Gastrocnemius medialis (tissue), 4 donors: ENCODE results near the gene TMEM240. TPM values are rescaled to one million over a fixed set of nuclear protein-coding genes. Genes with fewer than 3 reads are reported as not detected.
"Not testable (repeated sequence)": the region's sequence is repeated elsewhere in the genome, so short reads cannot be mapped to it uniquely, and the experiment has no call there.

Experiments
- ATAC-seq, 2 donors: fragments of 150-250 bp; one replicate each; pipeline ENCODE4 v1.9.1; 2016
- DNase-seq, 2 donors: peaks; one replicate each; pipeline ENCODE4 v3.0.0-alpha.2; 2019
- H3K27ac ChIP-seq, 4 donors: fragments of 200-600 bp; sonication (generic); 1 replicate in 1 of 4; 2 replicates in 3 of 4; pipeline ENCODE4 v1.5.1; 2016 to 2018; ENCODE audit warnings: mild to moderate bottlenecking in 2 of 4, moderate library complexity in 1 of 4
- H3K27me3 ChIP-seq, 3 donors: fragments of 200-600 bp; sonication (generic) in 2 of 3; 1 replicate in 1 of 3; 2 replicates in 2 of 3; pipeline versions ENCODE4 v1.5.1 to v1.6.0; 2016 to 2019; ENCODE audit warnings: mild to moderate bottlenecking in 1 of 3, moderate library complexity in 1 of 3
- H3K36me3 ChIP-seq, 2 donors: fragments of 200-600 bp; sonication (generic) in 1 of 2; one replicate each; pipeline ENCODE4 v1.5.1; 2017 to 2018
- H3K4me1 ChIP-seq, 2 donors: fragments of 200-600 bp; sonication (generic) in 1 of 2; one replicate each; pipeline ENCODE4 v1.5.1; 2016 to 2017; ENCODE audit warnings: mild to moderate bottlenecking in 2 of 2
- H3K4me3 ChIP-seq, 4 donors: fragments of 200-600 bp; sonication (generic) in 3 of 4; 1 replicate in 1 of 4; 2 replicates in 3 of 4; pipeline ENCODE4 v1.5.1; 2016 to 2019; ENCODE audit warnings: mild to moderate bottlenecking in 2 of 4
- H3K9me3 ChIP-seq, 3 donors: fragments of 200-600 bp; sonication (generic) in 2 of 3; 1 replicate in 1 of 3; 2 replicates in 2 of 3; pipeline ENCODE4 v1.5.1; 2016 to 2019
- POLR2A ChIP-seq, 2 donors: fragments of 450-650 bp; IDR thresholded peaks; one replicate each; pipeline ENCODE4 v1.6.1; 2017; ENCODE audit warnings: antibody characterized with exemption in 2 of 2, mild to moderate bottlenecking in 2 of 2, moderate library complexity in 2 of 2
- in situ Hi-C, 4 donors: fragments of 200-750 bp; cut with MboI; loops; one replicate each; pipeline versions ENCODE4 v1.15.0 to v1.8.0; 2017; ENCODE audit warnings: low sequenced_read_pairs in 4 of 4
- intact Hi-C: fragments of 100-400 bp; cut with DNase I; formaldehyde crosslinking; loops from one replicate; pipeline ENCODE4 v1.15.1; 2023; ENCODE audit warnings: low total_unique reads
- total RNA-seq, 4 donors: library from RNA; depleted of rRNA; stranded (reverse); fragments of >200 nt; gene quantifications; one replicate each; pipeline versions ENCODE4 v1.1.0 to v1.2.3, GENCODE V29; 2016
- TF ChIP-seq, protein P1 (sequence below), 5 experiments: fragments of 450-650 bp in 3 of 5; fragments of 200-600 bp in 2 of 5; sonication (generic) in 2 of 5; IDR thresholded peaks in 4 of 5; conservative IDR thresholded peaks in 1 of 5; 1 replicate in 4 of 5; 2 replicates in 1 of 5; pipeline ENCODE4 v1.5.1; 2016 to 2019; ENCODE audit warnings: antibody characterized with exemption in 5 of 5, mild to moderate bottlenecking in 3 of 5, moderate library complexity in 3 of 5

Gene TMEM240
- total RNA-seq, 4 donors from 2014 or later: 1.1 to 2.0 (median 1.9) TPM; not detected in 1

DNA sequence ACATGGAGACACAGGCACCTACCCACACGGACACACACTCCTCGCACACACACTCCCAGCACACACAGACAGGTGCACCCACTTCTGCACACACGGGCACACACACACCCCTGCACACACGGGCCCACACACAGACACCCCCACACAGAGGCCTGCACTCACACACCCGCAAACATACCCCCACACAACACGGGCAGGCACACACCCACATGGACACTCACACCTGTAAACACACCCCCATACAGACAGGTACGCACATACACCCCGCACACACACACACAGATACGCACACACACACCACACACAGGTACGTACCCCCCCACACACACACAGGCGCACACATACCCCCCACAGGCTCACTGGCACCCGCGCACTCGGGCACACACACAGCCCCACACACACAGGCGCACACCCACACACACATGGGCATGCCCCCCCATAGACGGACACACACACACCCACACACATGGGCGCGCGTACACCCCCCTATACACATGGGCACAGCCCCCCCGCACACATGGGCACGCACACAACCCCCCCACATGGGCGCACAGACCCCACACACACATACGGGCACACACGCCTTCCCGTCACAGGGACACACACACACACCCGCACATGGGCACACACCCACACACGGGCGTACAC, 22.3 kb downstream of the TMEM240 start:
- Histone ChIP-seq H3K4me3 (no peak overlapping the region), H3K4me1 (no peaks in the 10 kb centered on the region), H3K27ac (no peak overlapping the region), H3K36me3 (peaks cover 0 to 23% of the 10 kb centered on the region in 2 donors), H3K27me3 (no peaks in the 10 kb centered on the region), H3K9me3 (no peaks in the 10 kb centered on the region)
- TF ChIP-seq, protein P1, sequence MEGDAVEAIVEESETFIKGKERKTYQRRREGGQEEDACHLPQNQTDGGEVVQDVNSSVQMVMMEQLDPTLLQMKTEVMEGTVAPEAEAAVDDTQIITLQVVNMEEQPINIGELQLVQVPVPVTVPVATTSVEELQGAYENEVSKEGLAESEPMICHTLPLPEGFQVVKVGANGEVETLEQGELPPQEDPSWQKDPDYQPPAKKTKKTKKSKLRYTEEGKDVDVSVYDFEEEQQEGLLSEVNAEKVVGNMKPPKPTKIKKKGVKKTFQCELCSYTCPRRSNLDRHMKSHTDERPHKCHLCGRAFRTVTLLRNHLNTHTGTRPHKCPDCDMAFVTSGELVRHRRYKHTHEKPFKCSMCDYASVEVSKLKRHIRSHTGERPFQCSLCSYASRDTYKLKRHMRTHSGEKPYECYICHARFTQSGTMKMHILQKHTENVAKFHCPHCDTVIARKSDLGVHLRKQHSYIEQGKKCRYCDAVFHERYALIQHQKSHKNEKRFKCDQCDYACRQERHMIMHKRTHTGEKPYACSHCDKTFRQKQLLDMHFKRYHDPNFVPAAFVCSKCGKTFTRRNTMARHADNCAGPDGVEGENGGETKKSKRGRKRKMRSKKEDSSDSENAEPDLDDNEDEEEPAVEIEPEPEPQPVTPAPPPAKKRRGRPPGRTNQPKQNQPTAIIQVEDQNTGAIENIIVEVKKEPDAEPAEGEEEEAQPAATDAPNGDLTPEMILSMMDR (IDR thresholded peaks at IDR 0.05 in 4 of 5, conservative IDR thresholded peaks at IDR 0.05 in 1 of 5): no peak
- TF ChIP-seq POLR2A (IDR thresholded peaks at IDR 0.05): no peak
- intact Hi-C loops (no loop called here), in situ Hi-C loops (no loop called here)
- ATAC-seq (no peak), DNase-seq (no peak)

DNA sequence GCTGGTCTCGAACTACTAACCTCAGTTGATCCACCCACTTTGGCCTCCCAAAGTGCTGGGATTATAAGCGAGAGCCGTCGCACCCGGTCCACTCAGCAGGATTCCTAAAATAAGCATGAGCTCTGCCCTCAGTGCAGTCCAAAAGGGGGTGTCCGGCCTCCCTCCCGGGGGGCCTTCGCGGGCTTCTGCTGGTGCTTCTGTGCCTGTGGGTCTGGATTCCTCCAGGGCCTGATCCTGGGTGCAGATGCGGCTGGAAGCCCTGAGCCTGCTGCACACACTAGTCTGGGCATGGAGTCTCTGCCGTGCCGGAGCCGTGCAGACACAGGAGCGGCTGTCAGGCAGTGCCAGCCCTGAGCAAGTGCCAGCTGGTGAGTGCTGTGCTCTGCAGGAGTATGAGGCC, 23.5 kb downstream of the TMEM240 start:
- DNase-seq, H3K4me1 ChIP-seq, H3K27ac ChIP-seq, H3K4me3 ChIP-seq, in situ Hi-C loops, H3K27me3 ChIP-seq, ATAC-seq, intact Hi-C loops, H3K9me3 ChIP-seq: not testable (repeated sequence)
- peaks cover 0 to 23% of the 10 kb centered on the region in 2 donors for H3K36me3 ChIP-seq

DNA sequence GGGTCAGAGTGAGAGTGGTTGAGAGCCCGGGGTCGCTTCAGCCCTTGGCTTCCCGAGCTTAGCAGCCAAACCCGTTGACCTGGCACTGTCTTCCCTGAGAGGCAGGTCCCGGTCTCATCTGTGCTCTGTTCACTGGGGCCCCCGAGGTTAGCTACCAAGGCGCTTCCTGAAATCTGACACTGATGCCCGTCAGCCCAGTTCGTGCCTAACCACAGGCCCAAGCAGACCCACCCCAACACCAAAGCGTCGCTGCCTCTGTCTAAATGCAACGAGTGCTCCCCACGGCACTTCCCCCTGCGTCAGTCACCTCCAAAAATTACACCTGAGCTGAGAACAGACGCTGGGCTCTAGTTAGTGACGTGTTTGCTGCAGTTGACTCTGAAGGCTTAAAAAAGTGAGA, 26.0 kb downstream of the TMEM240 start:
- H3K27me3 ChIP-seq, H3K4me1 ChIP-seq, ATAC-seq, H3K4me3 ChIP-seq, H3K27ac ChIP-seq, H3K9me3 ChIP-seq, in situ Hi-C loops, DNase-seq: not testable (repeated sequence)
- intact Hi-C loops: loop anchor here (5.0 kb wide), 1 partner anchor 103 kb away; the partner anchor contains the start of gene MIB2
- peaks cover 0 to 10% of the 10 kb centered on the region in 2 donors for H3K36me3 ChIP-seq

DNA sequence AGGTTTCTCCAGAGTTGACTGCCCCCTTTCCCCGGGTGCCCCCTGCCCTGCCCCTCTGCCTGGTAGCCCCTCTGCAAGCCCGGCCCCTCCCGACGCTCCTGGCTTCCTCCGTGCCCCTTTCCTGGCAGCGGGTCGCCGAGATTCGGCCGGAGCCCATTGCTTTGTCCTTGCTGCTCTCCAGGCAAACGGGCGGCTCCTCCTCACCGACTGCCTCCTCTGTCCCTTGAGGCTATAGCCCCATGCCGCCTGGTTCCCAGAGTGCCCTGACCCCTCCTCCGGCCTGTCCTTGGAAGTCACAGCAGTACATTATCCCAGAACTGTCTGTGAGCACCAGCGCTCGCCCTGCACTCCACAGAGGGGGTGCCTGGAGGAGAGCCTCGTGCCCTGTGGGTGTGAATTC, 26.7 kb downstream of the TMEM240 start:
- peaks cover 0 to 10% of the 10 kb centered on the region in 2 donors for H3K36me3 ChIP-seq
- H3K4me3 ChIP-seq, ATAC-seq, H3K27ac ChIP-seq, H3K27me3 ChIP-seq, H3K4me1 ChIP-seq, DNase-seq, in situ Hi-C loops, H3K9me3 ChIP-seq: not testable (repeated sequence)
- intact Hi-C loops: loop anchor here (5.0 kb wide), 1 partner anchor 104 kb away; the partner anchor contains the start of gene MIB2

DNA sequence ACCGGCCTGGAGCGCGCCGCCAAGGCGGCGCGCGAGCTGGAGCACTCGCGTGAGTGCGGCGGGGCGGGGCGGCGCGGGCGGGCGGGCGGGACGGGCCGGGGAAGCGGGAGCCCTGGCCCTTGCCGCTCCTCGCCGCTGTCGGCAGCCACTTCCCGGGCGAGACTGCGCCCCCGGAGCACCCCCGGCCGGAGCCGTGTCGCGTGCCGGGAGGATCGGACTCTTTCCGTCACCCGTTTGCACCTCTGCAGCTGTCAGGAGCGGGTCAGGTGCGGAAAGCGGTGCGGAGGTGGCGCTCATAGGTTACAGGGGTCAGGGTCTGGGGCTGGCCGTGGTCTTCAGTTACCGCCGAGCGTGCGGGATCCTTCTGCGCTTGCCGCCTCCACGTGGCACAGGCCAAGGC, 28.0 kb downstream of the TMEM240 start:
- peak overlapping the region; percentile 56 to 94 (median 87) for H3K4me3 ChIP-seq
- H3K27ac ChIP-seq: peak overlapping the region; percentile 93 to 100 (median 96)
- peaks cover 6 to 13% of the 10 kb centered on the region in 2 donors for H3K4me1 ChIP-seq
- H3K36me3 ChIP-seq, H3K9me3 ChIP-seq, DNase-seq, ATAC-seq, H3K27me3 ChIP-seq, in situ Hi-C loops: not testable (repeated sequence)
- intact Hi-C loops: loop anchor here (1.0 to 5.0 kb wide), 3 partner anchors 41 to 105 kb away; partner anchors contain the start of genes ATAD3B, MIB2 and SSU72

DNA sequence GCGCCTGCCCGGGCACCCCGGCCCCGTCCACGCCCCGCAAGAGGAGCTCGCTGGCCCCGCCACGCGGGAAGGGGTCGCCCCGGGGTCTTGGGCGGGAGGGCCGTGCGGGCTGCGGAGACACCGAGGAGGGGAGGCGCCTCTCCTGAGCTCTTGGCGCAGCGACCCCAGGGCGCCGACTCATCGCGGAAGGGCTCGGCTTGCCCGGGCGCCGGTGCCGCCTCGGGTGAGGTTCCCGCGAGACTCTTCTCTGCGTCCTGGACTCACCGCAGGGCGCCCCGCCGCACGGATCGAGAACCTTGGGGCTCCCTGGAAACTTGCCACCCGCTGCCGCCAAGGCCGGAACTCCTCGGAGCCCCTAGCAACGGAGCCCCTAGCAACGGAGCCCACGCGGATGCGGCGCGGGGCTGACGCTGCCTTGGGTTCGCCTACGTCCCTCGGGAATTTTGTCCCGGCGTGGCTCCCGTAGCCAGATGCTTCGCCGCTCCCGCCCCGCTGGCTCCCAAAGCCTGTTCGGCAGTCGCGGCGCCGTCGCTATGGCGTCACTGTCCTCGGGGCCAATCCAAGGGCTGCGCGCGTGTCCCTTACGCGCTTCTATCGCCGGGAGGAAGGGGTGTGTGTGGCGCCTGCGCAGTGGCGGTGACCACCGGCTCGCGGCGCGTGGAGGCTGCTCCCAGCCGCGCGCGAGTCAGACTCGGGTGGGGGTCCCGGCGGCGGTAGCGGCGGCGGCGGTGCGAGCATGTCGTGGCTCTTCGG, 28.7 kb downstream of the TMEM240 start, which contains the start of gene ATAD3A:
ATAD3A (plus strand) TSS at position 630 of the 753 bp plus-strand sequence; CDS start at position 737, 107 bp downstream.
- peak; percentile 92 to 93 for ATAC-seq
- DNase-seq: peak; percentile 97 to 98
- intact Hi-C loops: loop anchor here (1.0 to 5.0 kb wide), 3 partner anchors 40 to 106 kb away; partner anchors contain the start of genes ATAD3B, MIB2 and SSU72
- Histone ChIP-seq H3K36me3 (peaks cover 0 to 3% of the 10 kb centered on the region in 2 donors), H3K27ac (peak within 1 kb of the TSS; percentile 93 to 100 (median 96)), H3K4me1 (peaks cover 6 to 13% of the 10 kb centered on the region in 2 donors), H3K9me3 (no peaks in the 10 kb centered on the region), H3K27me3 (no peaks in the 10 kb centered on the region), H3K4me3 (peak within 1 kb of the TSS; percentile 81 to 99 (median 94))
- in situ Hi-C loops: no loop called here
- TF ChIP-seq, protein P1 (IDR thresholded peaks at IDR 0.05 in 4 of 5, conservative IDR thresholded peaks at IDR 0.05 in 1 of 5): peak in 3 of 5 experiments; percentile 9 to 46 (median 27)
- TF ChIP-seq POLR2A (IDR thresholded peaks at IDR 0.05): peak; percentile 84 to 91
